ENCODE measurements around the gene NIPBL. TPM values are rescaled to one million over a fixed set of nuclear protein-coding genes. Genes with fewer than 3 reads are reported as not detected.
"Not testable (repeated sequence)": the region's sequence is repeated elsewhere in the genome, so short reads cannot be mapped to it uniquely, and the experiment has no call there.

Gene NIPBL
- total RNA-seq, 1 experiment from 2014 or later: 48.1 TPM

GRCh38 chr5:36889264-36889663 lies 12.7 kb downstream of the NIPBL start:
- CTCF ChIA-PET: no interaction called here
- H3K9me3 ChIP-seq: no peaks in the 10 kb centered on the region
- DNase-seq: no peak
- intact Hi-C loops (cut with micrococcal nuclease; ENCODE audit: unreplicated experiment): no loop called here
- no peaks in the 10 kb centered on the region for H3K27me3 ChIP-seq (replicated peaks; ENCODE audit: control insufficient read depth, insufficient read depth, low read length)
- BruUV-seq (replicated peaks): no TSS peak
- H3K36me3 Mint-ChIP-seq (ENCODE audit: insufficient read depth, unreplicated experiment): peaks cover 6% of the 10 kb centered on the region
- no peak overlapping the region for H3K4me3 ChIP-seq (ENCODE audit: low read depth, low read length)
- no peaks in the 10 kb centered on the region for H3K4me1 ChIP-seq
- TF ChIP-seq CTCF (IDR thresholded peaks at IDR 0.05; ENCODE audit: insufficient read depth in 1 of 2, low read depth in 1 of 2, low read length in 1 of 2, severe bottlenecking in 1 of 2, unreplicated experiment in 1 of 2): no peak
- no peaks in the 10 kb centered on the region for H3K36me3 ChIP-seq (ENCODE audit: control insufficient read depth, insufficient read depth, low read length)
- H3K4me3 Mint-ChIP-seq (ENCODE audit: unreplicated experiment): no peak overlapping the region
- POLR2A ChIA-PET: no interaction called here
- H3K4me1 Mint-ChIP-seq (ENCODE audit: low read depth, unreplicated experiment): peaks cover 8% of the 10 kb centered on the region
- H3K27me3 Mint-ChIP-seq (ENCODE audit: insufficient read depth, unreplicated experiment): no peaks in the 10 kb centered on the region
- no peak overlapping the region for H3K27ac Mint-ChIP-seq (ENCODE audit: unreplicated experiment)
- peaks cover 9% of the 10 kb centered on the region for H3K9me3 Mint-ChIP-seq (ENCODE audit: unreplicated experiment)

DNA sequence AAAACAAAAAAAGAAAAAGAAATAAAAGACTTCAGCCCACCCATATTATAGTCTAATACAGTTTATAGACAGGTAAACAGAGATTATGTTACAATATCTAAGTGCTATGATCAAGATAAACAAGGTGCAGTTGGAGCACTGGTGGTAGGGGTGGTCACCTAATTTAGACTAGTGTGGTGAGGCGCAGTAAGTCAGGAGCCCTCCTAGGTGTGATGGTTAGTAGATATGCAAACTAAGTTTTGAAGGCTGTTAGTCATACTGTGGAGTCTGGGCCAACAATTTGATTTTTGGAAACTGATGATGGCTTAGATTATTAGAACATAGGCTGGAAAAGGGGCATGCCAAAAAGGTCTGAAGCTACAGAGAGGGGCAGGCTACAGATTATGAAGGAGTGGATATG lies 14.7 kb downstream of the NIPBL start:
- Mint-ChIP-seq H3K9me3 (ENCODE audit: unreplicated experiment) (peaks cover 9% of the 10 kb centered on the region), H3K4me3 (ENCODE audit: unreplicated experiment) (no peak overlapping the region), H3K27me3 (ENCODE audit: insufficient read depth, unreplicated experiment) (no peaks in the 10 kb centered on the region), H3K27ac (ENCODE audit: unreplicated experiment) (no peak overlapping the region), H3K36me3 (ENCODE audit: insufficient read depth, unreplicated experiment) (no peaks in the 10 kb centered on the region), H3K4me1 (ENCODE audit: low read depth, unreplicated experiment) (peaks cover 7% of the 10 kb centered on the region)
- DNase-seq: no peak
- intact Hi-C loops (cut with micrococcal nuclease; ENCODE audit: unreplicated experiment): no loop called here
- CTCF ChIA-PET: no interaction called here
- POLR2A ChIA-PET: no interaction called here
- Histone ChIP-seq H3K9me3 (no peaks in the 10 kb centered on the region), H3K4me3 (ENCODE audit: low read depth, low read length) (no peak overlapping the region), H3K4me1 (no peaks in the 10 kb centered on the region), H3K27me3 (replicated peaks; ENCODE audit: control insufficient read depth, insufficient read depth, low read length) (no peaks in the 10 kb centered on the region), H3K36me3 (ENCODE audit: control insufficient read depth, insufficient read depth, low read length) (no peaks in the 10 kb centered on the region)
- BruUV-seq (replicated peaks): no TSS peak
- TF ChIP-seq CTCF (IDR thresholded peaks at IDR 0.05; ENCODE audit: insufficient read depth in 1 of 2, low read depth in 1 of 2, low read length in 1 of 2, severe bottlenecking in 1 of 2, unreplicated experiment in 1 of 2): no peak

DNA sequence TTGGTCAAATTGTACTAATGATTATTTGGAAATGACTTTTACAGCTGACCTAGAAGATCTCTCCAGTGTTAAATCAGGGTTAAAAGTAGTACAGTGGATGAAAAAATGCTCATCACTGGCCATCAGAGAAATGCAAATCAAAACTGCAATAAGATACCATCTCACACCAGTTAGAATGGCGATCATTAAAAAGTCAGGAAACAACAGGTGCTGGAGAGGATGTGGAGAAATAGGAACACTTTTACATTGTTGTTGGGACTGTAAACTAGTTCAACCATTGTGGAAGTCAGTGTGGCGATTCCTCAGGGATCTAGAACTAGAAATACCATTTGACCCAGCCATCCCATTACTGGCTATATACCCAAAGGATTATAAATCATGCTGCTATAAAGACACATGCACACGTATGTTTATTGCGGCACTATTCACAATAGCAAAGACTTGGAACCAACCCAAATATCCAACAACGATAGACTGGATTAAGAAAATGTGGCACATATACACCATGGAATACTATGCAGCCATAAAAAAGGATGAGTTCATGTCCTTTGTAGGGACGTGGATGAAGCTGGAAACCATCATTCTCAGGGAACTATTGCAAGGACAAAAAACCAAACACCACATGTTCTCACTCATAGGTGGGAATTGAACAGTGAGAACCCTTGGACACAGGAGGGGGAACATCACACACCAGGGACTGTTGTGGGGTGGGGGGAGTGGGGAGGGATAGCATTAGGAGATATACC lies 15.7 kb downstream of the NIPBL start:
- H3K27ac Mint-ChIP-seq (ENCODE audit: unreplicated experiment); H3K27me3 Mint-ChIP-seq (ENCODE audit: insufficient read depth, unreplicated experiment); CTCF ChIA-PET; BruUV-seq (replicated peaks); H3K9me3 Mint-ChIP-seq (ENCODE audit: unreplicated experiment); DNase-seq; H3K36me3 ChIP-seq (ENCODE audit: control insufficient read depth, insufficient read depth, low read length); H3K4me3 Mint-ChIP-seq (ENCODE audit: unreplicated experiment); POLR2A ChIA-PET; H3K4me1 Mint-ChIP-seq (ENCODE audit: low read depth, unreplicated experiment); intact Hi-C loops (cut with micrococcal nuclease; ENCODE audit: unreplicated experiment); H3K36me3 Mint-ChIP-seq (ENCODE audit: insufficient read depth, unreplicated experiment); H3K27me3 ChIP-seq (replicated peaks; ENCODE audit: control insufficient read depth, insufficient read depth, low read length); H3K4me1 ChIP-seq; H3K4me3 ChIP-seq (ENCODE audit: low read depth, low read length); H3K9me3 ChIP-seq: not testable (repeated sequence)

All from Caco-2 (cell line).